NK-92 (cell line): ENCODE results near the gene RHOXF2B.
"Not testable (repeated sequence)": the region's sequence is repeated elsewhere in the genome, so short reads cannot be mapped to it uniquely, and the experiment has no call there.

ENCODE experiments used
- DNase-seq: peaks from one replicate; lab custom pipeline; 2025; ENCODE audit not compliant: unreplicated experiment; lab: John Stamatoyannopoulos, UW

RHOXF2B gene

GRCh38 chrX:120077590-120077989 is at the start of gene RHOXF2B:
Gene RHOXF2B, minus strand, starts transcription at chrX:120077690. Its CDS starts 138 bp downstream, at chrX:120077552.
- DNase-seq = not testable (repeated sequence)

DNA sequence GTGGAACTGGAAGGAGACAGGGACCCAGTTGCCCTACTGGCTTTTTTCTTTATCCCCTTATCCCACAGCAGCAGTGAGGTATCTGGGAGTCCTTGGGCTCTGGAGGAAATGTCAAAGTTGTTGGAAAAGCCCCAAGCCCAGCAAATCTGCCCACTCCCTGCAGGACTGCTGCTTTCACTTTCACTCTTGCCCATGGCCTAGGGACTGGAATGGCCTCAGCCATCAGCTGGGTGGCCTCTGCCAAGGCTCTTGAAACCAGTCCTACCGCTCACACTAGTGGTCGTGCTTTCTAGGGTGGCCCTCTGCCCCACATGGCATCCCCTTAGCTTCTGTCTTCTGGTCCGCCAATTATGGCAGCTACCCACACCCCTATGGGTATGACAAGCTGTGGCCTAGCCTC is 48.0 kb upstream of the RHOXF2B start:
- DNase-seq = no peak

DNA sequence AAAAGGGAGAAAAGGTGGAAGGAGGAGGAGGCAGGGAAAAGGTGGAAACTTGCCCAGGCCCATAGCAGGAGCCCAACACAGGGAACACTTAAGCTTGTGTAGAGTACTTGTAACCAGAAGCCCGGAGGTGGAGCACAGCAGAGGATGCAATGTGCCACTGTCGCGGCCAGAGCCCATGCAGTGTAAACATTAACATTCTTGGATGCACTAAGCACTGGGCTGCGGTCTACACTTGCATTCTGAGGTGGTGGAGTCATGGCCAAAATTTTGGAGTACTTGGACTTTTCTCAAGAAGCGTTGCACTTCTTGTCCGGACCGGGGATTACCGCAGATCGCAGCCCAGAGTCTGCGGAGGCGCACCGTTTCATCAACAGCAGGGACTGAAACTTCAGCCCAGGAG is 42.7 kb upstream of the RHOXF2B start:
- no peak for DNase-seq

GRCh38 chrX:120115438-120115963 is 38.0 kb upstream of the RHOXF2B start, which contains the start of gene RHOXF1:
Gene RHOXF1, minus strand, starts transcription at chrX:120115913. Its CDS starts 51 bp downstream, at chrX:120115862.
- no peak for DNase-seq

- no peak for DNase-seq
These were observed 34.1 kb upstream of the RHOXF2B start for GRCh38 chrX:120111611-120112010.

- DNase-seq = no peak
These were observed 31.9 kb upstream of the RHOXF2B start for GRCh38 chrX:120109378-120109777.

DNA sequence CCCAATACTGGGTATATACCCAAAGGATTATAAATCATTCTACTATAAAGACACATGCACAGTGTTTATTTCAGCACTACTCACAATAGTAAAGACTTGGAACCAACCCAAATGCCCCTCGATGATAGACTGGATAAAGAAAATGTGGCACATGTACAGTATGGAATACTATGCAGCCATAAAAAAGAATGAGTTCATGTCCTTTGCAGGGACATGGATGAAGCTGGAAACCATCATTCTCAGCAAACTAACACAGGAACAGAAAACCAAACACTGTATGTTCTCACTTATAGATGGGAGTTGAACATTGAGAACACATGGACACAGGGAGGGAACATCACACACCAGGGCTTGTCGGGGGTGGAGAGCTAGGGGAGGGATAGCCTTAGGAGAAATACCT is 27.2 kb upstream of the RHOXF2B start:
- not testable (repeated sequence) for DNase-seq

GRCh38 chrX:120101057-120101456 is 23.6 kb upstream of the RHOXF2B start:
- DNase-seq = not testable (repeated sequence)

DNA sequence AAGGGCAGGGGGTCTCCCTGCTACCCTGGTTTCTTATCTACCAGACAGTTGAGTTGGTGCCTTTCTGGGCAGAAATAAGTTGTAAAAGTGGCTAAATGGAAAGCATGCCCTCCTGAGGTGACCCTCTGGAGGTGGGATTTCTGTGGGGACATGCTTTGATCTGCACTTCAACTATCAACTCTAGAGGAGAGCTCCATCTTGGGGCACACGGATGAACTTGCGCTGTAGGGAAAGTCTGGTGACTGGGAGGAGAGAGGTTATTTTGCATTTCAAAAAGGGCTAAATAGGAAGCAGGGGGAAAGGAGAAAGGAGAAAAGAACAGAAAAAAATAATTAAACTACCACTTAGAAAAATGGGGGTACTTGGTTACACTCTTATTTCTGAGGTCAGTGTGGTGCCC is 12.7 kb upstream of the RHOXF2B start:
- DNase-seq = no peak

DNA sequence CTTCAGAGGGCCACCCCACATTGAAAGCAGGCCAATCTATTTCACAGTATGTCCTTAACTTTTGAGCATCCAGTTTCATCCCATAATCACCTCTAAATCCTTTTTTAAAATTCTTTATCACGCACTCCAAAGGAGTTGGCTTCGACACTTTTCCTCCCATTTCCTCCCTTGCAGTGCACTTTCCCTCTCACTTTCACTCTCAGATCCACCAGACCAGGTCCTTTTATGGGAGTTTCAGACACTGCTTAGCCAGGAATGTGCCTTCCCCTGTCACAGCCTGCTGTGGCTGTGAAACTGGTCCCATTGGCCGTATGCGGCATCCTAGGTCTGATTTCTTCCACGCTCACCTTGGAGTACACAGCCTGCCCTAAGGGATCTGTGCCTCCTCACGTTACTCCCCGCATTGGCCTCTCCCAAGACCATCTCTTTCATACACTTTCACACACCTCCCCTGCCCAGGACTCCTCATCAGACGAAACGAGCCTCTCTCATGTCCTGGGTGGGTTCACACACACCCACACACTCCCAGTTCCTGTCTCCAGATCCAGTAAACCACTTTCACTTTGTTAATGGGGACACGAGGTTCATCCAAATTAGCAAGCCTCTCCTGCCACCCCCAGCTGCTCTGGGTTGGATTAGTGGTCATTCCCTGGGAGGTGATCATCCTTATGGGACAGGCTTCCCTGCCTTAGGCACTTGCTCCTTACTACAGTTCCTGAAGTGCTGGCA is 10.0 kb upstream of the RHOXF2B start:
- no peak for DNase-seq

- DNase-seq = not testable (repeated sequence)
These were observed 8.2 kb upstream of the RHOXF2B start for GRCh38 chrX:120085553-120086185.

DNA sequence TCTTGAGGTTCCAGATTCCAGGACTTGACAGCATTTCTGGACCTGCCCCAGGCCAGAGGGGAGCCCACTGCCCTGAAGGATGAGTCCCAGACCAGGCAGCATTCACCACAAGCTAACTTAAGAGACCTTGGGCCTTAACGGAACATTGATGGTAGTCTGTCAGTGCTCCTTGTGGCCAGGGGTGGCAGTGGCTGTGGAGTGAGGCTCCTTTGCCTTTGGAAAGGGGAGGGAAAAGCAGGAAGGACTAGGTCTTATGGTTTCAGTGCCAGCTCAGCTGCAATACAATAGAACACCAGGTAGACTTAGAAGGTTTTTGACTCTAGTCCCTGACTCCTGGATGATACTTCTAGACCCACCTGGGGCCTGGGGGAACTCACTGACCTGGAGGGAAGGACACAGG is 11.3 kb downstream of the RHOXF2B start:
- not testable (repeated sequence) for DNase-seq

GRCh38 chrX:120042712-120043111 is 34.8 kb downstream of the RHOXF2B start:
- not testable (repeated sequence) for DNase-seq

GRCh38 chrX:120042247-120042646 is 35.2 kb downstream of the RHOXF2B start:
- not testable (repeated sequence) for DNase-seq

DNA sequence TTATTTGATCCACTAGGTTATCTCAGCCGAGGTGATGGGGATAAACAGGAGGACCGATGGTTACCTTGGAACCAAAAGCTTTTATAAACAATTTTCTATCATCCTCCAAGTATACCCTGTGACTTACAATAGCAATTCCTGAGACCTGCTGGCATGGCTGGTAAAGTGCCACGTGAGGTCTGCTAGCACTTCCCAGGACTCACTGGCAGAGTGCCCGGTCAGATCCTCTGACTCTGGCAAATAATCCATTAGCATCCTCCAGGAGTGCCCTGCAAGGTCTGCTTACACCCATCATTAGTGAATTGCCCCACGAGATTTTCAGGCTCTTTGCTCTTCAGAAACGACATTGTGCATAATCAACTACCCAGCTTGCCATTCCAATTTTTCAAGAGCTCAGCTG is 37.3 kb downstream of the RHOXF2B start:
- DNase-seq = not testable (repeated sequence)

- DNase-seq = not testable (repeated sequence)
These were observed 38.3 kb downstream of the RHOXF2B start for GRCh38 chrX:120039087-120039733.

- no peak for DNase-seq
These were observed 40.8 kb downstream of the RHOXF2B start for GRCh38 chrX:120036704-120037103.

DNA sequence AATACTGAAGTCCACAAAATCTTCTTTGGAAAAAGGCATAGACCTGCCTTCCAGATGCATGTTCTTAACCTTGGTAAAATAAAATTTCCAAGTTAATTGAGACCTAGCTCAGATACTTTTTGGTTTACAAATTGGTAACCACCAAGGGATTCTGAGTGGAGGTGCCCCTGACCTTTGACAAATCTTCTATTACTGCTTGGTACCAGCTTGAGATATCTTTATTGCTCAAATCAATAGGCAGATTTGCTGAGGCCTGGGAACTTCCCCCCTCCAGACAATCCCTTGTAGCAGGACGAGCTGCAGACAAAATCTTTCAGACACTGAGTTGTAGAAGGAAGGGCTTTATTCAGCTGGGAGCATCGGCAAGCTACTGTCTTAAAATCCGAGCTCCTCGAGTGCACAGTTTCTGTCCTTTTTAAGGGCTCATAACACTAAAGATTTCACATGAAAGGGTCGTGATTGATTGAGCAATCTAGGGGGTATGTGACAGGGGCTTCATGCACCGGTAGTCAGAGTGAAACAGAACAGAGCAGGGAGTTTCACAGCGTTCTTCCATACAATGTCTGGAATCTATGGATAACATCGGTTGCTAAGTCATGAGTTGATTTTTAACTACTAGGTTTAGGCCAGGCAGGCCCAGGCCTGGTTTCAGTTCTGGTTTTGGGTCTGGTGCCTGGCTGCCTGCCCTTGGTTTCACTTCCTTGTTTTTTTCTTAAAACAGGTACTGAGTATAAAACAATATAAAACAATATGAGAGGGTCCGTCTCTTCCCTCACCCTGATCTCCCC is 41.8 kb downstream of the RHOXF2B start:
- not testable (repeated sequence) for DNase-seq

GRCh38 chrX:120029354-120029753 is 48.1 kb downstream of the RHOXF2B start:
- DNase-seq = no peak

GRCh38 chrX:120023259-120023658 is 54.2 kb downstream of the RHOXF2B start:
- DNase-seq = no peak

GRCh38 chrX:120022763-120023162 is 54.7 kb downstream of the RHOXF2B start:
- no peak for DNase-seq
